ENCODE results near the gene MYO3A. TPM values are rescaled to one million over a fixed set of nuclear protein-coding genes. Genes with fewer than 3 reads are reported as not detected.

MYO3A gene
- total and polyA plus RNA-seq, 2 donors (not counting 3 experiments of a cell fraction or from before 2014, with no cell fraction given): not detected

- no peaks in the 10 kb centered on the region for H3K36me3 ChIP-seq (ENCODE audit: control insufficient read depth in 2 of 2, extremely low read depth in 1 of 2, insufficient read depth in 2 of 2, low read length in 2 of 2)
- H3K9me1 ChIP-seq (replicated peaks; ENCODE audit: control insufficient read depth, extremely low read depth, insufficient read depth, low read length): no peaks in the 10 kb centered on the region
- TF ChIP-seq MAX (IDR thresholded peaks at IDR 0.05; ENCODE audit: insufficient read depth, insufficient read length): no peak
- no TSS peak for BruUV-seq (replicated peaks)
- DNase-seq (ENCODE audit: low read depth, low spot score): no peak
- intact Hi-C loops (cut with micrococcal nuclease) (no loop called here), dilution Hi-C loops (cut with MboI; ENCODE audit: extremely low pct_ligation_motif_present, low sequenced_read_pairs) (no loop called here)
- FAIRE-seq: no peak
- H3K9me3 ChIP-seq (replicated peaks; ENCODE audit: control insufficient read depth, insufficient read depth, low read length): peaks cover 2% of the 10 kb centered on the region
- H2AFZ ChIP-seq (ENCODE audit: low read depth, low read length): no peak overlapping the region
- no peak overlapping the region for H3K4me2 ChIP-seq (ENCODE audit: insufficient read depth, low read length)
- H4K20me1 ChIP-seq (replicated peaks; ENCODE audit: control insufficient read depth, extremely low read depth, insufficient read depth, low read length): no peaks in the 10 kb centered on the region
- H3K4me3 ChIP-seq (replicated peaks in 1 of 3; ENCODE audit: insufficient read depth in 1 of 3, low read depth in 1 of 3, low read length in 3 of 3): no peak overlapping the region
- ChIA-PET CTCF (no interaction called here), POLR2A (no interaction called here)
- H3K79me2 ChIP-seq (ENCODE audit: control insufficient read depth, insufficient read depth, low read length): no peaks in the 10 kb centered on the region
- H3K4me1 ChIP-seq (ENCODE audit: control insufficient read depth, extremely low read depth, insufficient read depth, low read length): no peaks in the 10 kb centered on the region
- H3K27ac ChIP-seq (ENCODE audit: insufficient read depth, low read depth, low read length): no peak overlapping the region
- H3K9ac ChIP-seq (replicated peaks; ENCODE audit: extremely low read depth, insufficient read depth, low read length): no peak overlapping the region
- no peaks in the 10 kb centered on the region for H3K27me3 ChIP-seq (ENCODE audit: control insufficient read depth in 2 of 2, insufficient read depth in 2 of 2, low read length in 2 of 2)
Measured at GRCh38 chr10:26138613-26139012, 204.6 kb downstream of the MYO3A start.

- no peaks in the 10 kb centered on the region for H3K9me3 ChIP-seq (replicated peaks; ENCODE audit: control insufficient read depth, insufficient read depth, low read length)
- TF ChIP-seq POLR2AphosphoS5 (IDR thresholded peaks at IDR 0.05; ENCODE audit: insufficient read depth, low read depth, low read length) (no peak), EZH2 (IDR thresholded peaks at IDR 0.05; ENCODE audit: borderline replicate concordance, low read depth, low read length, severe bottlenecking) (no peak), CTCF (IDR thresholded peaks at IDR 0.05; ENCODE audit: extremely low read depth in 1 of 2, insufficient read depth in 1 of 2, low read depth in 1 of 2, low read length in 2 of 2) (no peak), MYC (IDR thresholded peaks at IDR 0.05; ENCODE audit: low read depth, low read length) (no peak), JUN (IDR thresholded peaks at IDR 0.05; ENCODE audit: borderline replicate concordance, insufficient read depth, insufficient read length, low read depth) (no peak), MAX (IDR thresholded peaks at IDR 0.05; ENCODE audit: insufficient read depth, insufficient read length) (no peak), POLR2A (IDR thresholded peaks at IDR 0.05; ENCODE audit: low read depth, low read length) (no peak), FOS (IDR thresholded peaks at IDR 0.05; ENCODE audit: borderline replicate concordance, insufficient read depth, low read length) (no peak), GATA2 (IDR thresholded peaks at IDR 0.05; ENCODE audit: insufficient read depth, insufficient read length, low read depth, low read length) (no peak)
Measured at GRCh38 chr10:26156019-26156418, 222.0 kb downstream of the MYO3A start.

More at GRCh38 chr10:26156019-26156418, 222.0 kb downstream of the MYO3A start:
- intact Hi-C loops (cut with micrococcal nuclease): no loop called here
- dilution Hi-C loops (cut with MboI; ENCODE audit: extremely low pct_ligation_motif_present, low sequenced_read_pairs): no loop called here
- ChIA-PET POLR2A (no interaction called here), CTCF (no interaction called here)
- Histone ChIP-seq H3K9ac (replicated peaks; ENCODE audit: extremely low read depth, insufficient read depth, low read length) (no peak overlapping the region), H3K4me3 (replicated peaks in 1 of 3; ENCODE audit: insufficient read depth in 1 of 3, low read depth in 1 of 3, low read length in 3 of 3) (no peak overlapping the region), H3K4me2 (ENCODE audit: insufficient read depth, low read length) (no peak overlapping the region), H3K79me2 (ENCODE audit: control insufficient read depth, insufficient read depth, low read length) (no peaks in the 10 kb centered on the region), H3K27ac (ENCODE audit: insufficient read depth, low read depth, low read length) (no peak overlapping the region), H3K9me1 (replicated peaks; ENCODE audit: control insufficient read depth, extremely low read depth, insufficient read depth, low read length) (no peaks in the 10 kb centered on the region), H2AFZ (ENCODE audit: low read depth, low read length) (no peak overlapping the region), H3K4me1 (ENCODE audit: control insufficient read depth, extremely low read depth, insufficient read depth, low read length) (no peaks in the 10 kb centered on the region), H3K36me3 (ENCODE audit: control insufficient read depth in 2 of 2, extremely low read depth in 1 of 2, insufficient read depth in 2 of 2, low read length in 2 of 2) (no peaks in the 10 kb centered on the region), H4K20me1 (replicated peaks; ENCODE audit: control insufficient read depth, extremely low read depth, insufficient read depth, low read length) (no peaks in the 10 kb centered on the region), H3K27me3 (ENCODE audit: control insufficient read depth in 2 of 2, insufficient read depth in 2 of 2, low read length in 2 of 2) (no peaks in the 10 kb centered on the region)
- no TSS peak for BruUV-seq (replicated peaks)
- no peak for DNase-seq (ENCODE audit: low read depth, low spot score)
- no peak for FAIRE-seq

Measured in endothelial cell of umbilical vein (primary cell).